CD4-positive, alpha-beta T cell (primary cell): ENCODE measurements around the gene HACD1. TPM values are rescaled to one million over a fixed set of nuclear protein-coding genes. Genes with fewer than 3 reads are reported as not detected.

Experiments
- ATAC-seq: fragments of 200-7000 bp; cut with Tn5 transposase; one replicate; pipeline ENCODE4 v1.10.0; 2022; ENCODE audit warnings: mild to moderate bottlenecking; ENCODE audit not compliant: poor library complexity
- CTCF ChIA-PET: fragments of 350-600 bp; sonication (Branson Sonifier 250); formaldehyde crosslinking; loops from one replicate; lab custom pipeline; 2021; ENCODE audit warnings: antibody characterized with exemption, inconsistent platforms; lab: Charles Lee
- POLR2A ChIA-PET: fragments of 350-600 bp; sonication (Branson Sonifier 250); formaldehyde crosslinking; loops from one replicate; lab custom pipeline; 2021; ENCODE audit warnings: antibody characterized with exemption, inconsistent platforms; lab: Charles Lee
- DNase-seq, 14 experiments: peaks; one replicate each; pipeline ENCODE4 v3.0.0-alpha.2; 2013 to 2020; ENCODE audit warnings: mixed read lengths in 2 of 14
- H3K27ac ChIP-seq, 2 donors: one replicate each; pipeline versions ENCODE4 v1.5.1 to v1.7.0; 2013; ENCODE audit warnings: low read length in 2 of 2, low read depth in 1 of 2, mild to moderate bottlenecking in 1 of 2
- H3K27me3 ChIP-seq, 2 experiments: 1 replicate in 1 of 2; 2 replicates in 1 of 2; pipeline versions ENCODE4 v1.6.1 to v1.7.0; 2013; ENCODE audit warnings: low read length in 2 of 2, control low read depth in 1 of 2, mild to moderate bottlenecking in 1 of 2, moderate library complexity in 1 of 2; ENCODE audit not compliant: insufficient read depth in 2 of 2, control insufficient read depth in 1 of 2
- H3K36me3 ChIP-seq: one replicate; pipeline ENCODE4 v1.6.1; 2013; ENCODE audit warnings: low read length, control low read depth; ENCODE audit not compliant: insufficient read depth
- H3K4me1 ChIP-seq: one replicate; pipeline ENCODE4 v1.6.1; 2013; ENCODE audit warnings: low read length, control low read depth; ENCODE audit not compliant: insufficient read depth
- H3K4me3 ChIP-seq: one replicate; pipeline ENCODE4 v1.5.1; 2013; ENCODE audit warnings: mild to moderate bottlenecking, low read length, moderate library complexity
- H3K9me3 ChIP-seq, 2 experiments: 1 replicate in 1 of 2; 2 replicates in 1 of 2; pipeline versions ENCODE4 v1.6.1 to v1.7.0; 2013; ENCODE audit warnings: low read length in 2 of 2, mild to moderate bottlenecking in 2 of 2, control low read depth in 1 of 2, moderate library complexity in 1 of 2; ENCODE audit not compliant: control insufficient read depth in 1 of 2, insufficient read depth in 1 of 2
- H3K27ac Mint-ChIP-seq: one replicate; pipeline ENCODE4 v1.8.0; 2020; ENCODE audit warnings: mixed read lengths
- H3K27me3 Mint-ChIP-seq: one replicate; pipeline ENCODE4 v1.8.0; 2021; ENCODE audit warnings: mixed read lengths
- H3K36me3 Mint-ChIP-seq: one replicate; pipeline ENCODE4 v1.8.0; 2021; ENCODE audit warnings: low read depth, mixed read lengths
- H3K4me1 Mint-ChIP-seq: one replicate; pipeline ENCODE4 v1.8.0; 2021; ENCODE audit warnings: low read depth, mixed read lengths
- H3K4me3 Mint-ChIP-seq: one replicate; pipeline ENCODE4 v1.8.0; 2020; ENCODE audit warnings: mild to moderate bottlenecking, mixed read lengths
- H3K9me3 Mint-ChIP-seq: one replicate; pipeline ENCODE4 v1.8.0; 2020; ENCODE audit warnings: mixed read lengths
- CTCF ChIP-seq: fragments of 200-600 bp; IDR thresholded peaks from one replicate; pipeline ENCODE4 v1.8.0; 2022; ENCODE audit warnings: antibody characterized with exemption, mild to moderate bottlenecking
- intact Hi-C, 2 experiments: fragments of 100-400 bp; cut with DNase I in 1 of 2; cut with micrococcal nuclease in 1 of 2; formaldehyde crosslinking; loops; one replicate each; pipeline versions ENCODE4 v1.15.1 to v1.9.0; 2023 to 2025; cut with DNase I, micrococcal nuclease
- total RNA-seq, 174 experiments: library from RNA in 2 of 174; stranded (reverse) in 2 of 174; gene quantifications; one replicate each; pipeline ENCODE4 v1.2.3 and lab custom pipeline; 2021 to 2026

The HACD1 gene
- total RNA-seq, 2 experiments from 2014 or later, result 0.75 to 0.77 TPM

- intact Hi-C loops, result loop anchor here (1.0 to 10.0 kb wide), 7 partner anchors 134 to 630 kb away; no protein-coding TSS in a partner anchor
- H3K4me1 ChIP-seq, result peaks cover 2% of the 10 kb centered on the region
- TF ChIP-seq CTCF, result no peak
Observed at GRCh38 chr10:17607060-17607459, 10.1 kb downstream of the HACD1 start.

GRCh38 chr10:17606547-17607040 lies 10.6 kb downstream of the HACD1 start:
- H3K4me3 ChIP-seq, result no peak overlapping the region
- no peak for TF ChIP-seq CTCF
- ATAC-seq, result no peak

More at GRCh38 chr10:17607060-17607459, 10.1 kb downstream of the HACD1 start:
- POLR2A ChIA-PET, result no interaction called here
- Mint-ChIP-seq H3K27ac (no peak overlapping the region), H3K36me3 (no peaks in the 10 kb centered on the region), H3K4me1 (no peaks in the 10 kb centered on the region), H3K27me3 (no peaks in the 10 kb centered on the region), H3K4me3 (no peak overlapping the region), H3K9me3 (no peaks in the 10 kb centered on the region)
- Histone ChIP-seq H3K36me3 (no peaks in the 10 kb centered on the region), H3K27ac (no peak overlapping the region), H3K27me3 (no peaks in the 10 kb centered on the region), H3K9me3 (no peaks in the 10 kb centered on the region), H3K4me3 (no peak overlapping the region)
- CTCF ChIA-PET, result no interaction called here
- no peak for DNase-seq
- ATAC-seq, result no peak

GRCh38 chr10:17605936-17606335 lies 11.2 kb downstream of the HACD1 start:
- Histone ChIP-seq H3K4me3 (no peak overlapping the region), H3K27me3 (no peaks in the 10 kb centered on the region), H3K27ac (no peak overlapping the region), H3K9me3 (no peaks in the 10 kb centered on the region), H3K36me3 (no peaks in the 10 kb centered on the region), H3K4me1 (peaks cover 2% of the 10 kb centered on the region)
- Mint-ChIP-seq H3K4me3 (no peak overlapping the region), H3K36me3 (no peaks in the 10 kb centered on the region), H3K4me1 (no peaks in the 10 kb centered on the region), H3K27ac (no peak overlapping the region), H3K9me3 (no peaks in the 10 kb centered on the region), H3K27me3 (no peaks in the 10 kb centered on the region)
- POLR2A ChIA-PET, result no interaction called here
- ATAC-seq, result no peak
- CTCF ChIA-PET, result no interaction called here
- no peak for DNase-seq
- TF ChIP-seq CTCF, result no peak
- intact Hi-C loops, result loop anchor here (2.0 to 10.0 kb wide), 4 partner anchors 311 to 631 kb away; no protein-coding TSS in a partner anchor

More at GRCh38 chr10:17606547-17607040, 10.6 kb downstream of the HACD1 start:
- H3K27me3 ChIP-seq, result no peaks in the 10 kb centered on the region
- peaks cover 2% of the 10 kb centered on the region for H3K4me1 ChIP-seq
- ChIA-PET CTCF (no interaction called here), POLR2A (no interaction called here)
- no peak overlapping the region for H3K27ac ChIP-seq
- DNase-seq, result no peak
- no peaks in the 10 kb centered on the region for H3K9me3 ChIP-seq
- H3K36me3 Mint-ChIP-seq, result no peaks in the 10 kb centered on the region
- intact Hi-C loops, result loop anchor here (1.0 to 10.0 kb wide), 7 partner anchors 135 to 631 kb away; no protein-coding TSS in a partner anchor
- no peaks in the 10 kb centered on the region for H3K9me3 Mint-ChIP-seq
- no peaks in the 10 kb centered on the region for H3K36me3 ChIP-seq
- H3K4me1 Mint-ChIP-seq, result no peaks in the 10 kb centered on the region
- H3K4me3 Mint-ChIP-seq, result no peak overlapping the region
- H3K27me3 Mint-ChIP-seq, result no peaks in the 10 kb centered on the region
- H3K27ac Mint-ChIP-seq, result no peak overlapping the region
